Measurements from ENCODE around the gene GSTO1.

GSTO1 gene

GRCh38 chr10:104234934-104235333, 19.8 kb upstream of the GSTO1 start:
- no peaks in the 10 kb centered on the region for H3K9me3 ChIP-seq (ENCODE audit: control insufficient read depth, insufficient read depth, low read depth, low read length)
- no peaks in the 10 kb centered on the region for H3K4me1 ChIP-seq (ENCODE audit: control insufficient read depth, insufficient read depth, low read length)
- ChIA-PET POLR2A (no interaction called here), CTCF (interaction anchor here (1.0 to 1.2 kb wide), 2 partner anchors 20 to 33 kb away, joined by 4 to 5 read pairs; partner anchors contain the start of gene GSTO1)
- H3K27ac ChIP-seq (ENCODE audit: extremely low read depth, low read depth, low read length) = no peak overlapping the region
- no peaks in the 10 kb centered on the region for H3K36me3 ChIP-seq (ENCODE audit: control insufficient read depth in 2 of 2, insufficient read depth in 1 of 2, low read length in 2 of 2)
- no peak overlapping the region for H3K4me3 ChIP-seq (ENCODE audit: low read depth, low read length)
- TF ChIP-seq ZNF24 (tag by site-specific recombination; IDR thresholded peaks at IDR 0.05) = 0 out of 2 replicates have a peak, but pooled peaks have one; percentile 19
- no peak for TF ChIP-seq TRIM28 (IDR thresholded peaks at IDR 0.05; ENCODE audit: borderline replicate concordance, low read length)
- TF ChIP-seq ZNF423 (tag by site-specific recombination; IDR thresholded peaks at IDR 0.05) = no peak
- peak; percentile 78 for TF ChIP-seq ZNF529 (tag by site-specific recombination; IDR thresholded peaks at IDR 0.05; ENCODE audit: insufficient replicate concordance)
- peak; percentile 97 for TF ChIP-seq SETDB1 (IDR thresholded peaks at IDR 0.05; ENCODE audit: insufficient read length, low read length)
- no peak for TF ChIP-seq EGR2 (tag by site-specific recombination; IDR thresholded peaks at IDR 0.05; ENCODE audit: low read depth)
- TF ChIP-seq ZNF549 (tag by site-specific recombination; IDR thresholded peaks at IDR 0.05) = peak; percentile 67; the same call in 1 of the 2 replicates
- peak; percentile 61 for TF ChIP-seq ZNF26 (tag by site-specific recombination; IDR thresholded peaks at IDR 0.05)
- TF ChIP-seq WT1 (tag by site-specific recombination; IDR thresholded peaks at IDR 0.05) = no peak
- no peak for TF ChIP-seq PRDM4 (tag by site-specific recombination; IDR thresholded peaks at IDR 0.05)
- 0 out of 2 replicates have a peak, but pooled peaks have one; percentile 64 for TF ChIP-seq ZNF626 (tag by site-specific recombination; IDR thresholded peaks at IDR 0.05)
- TF ChIP-seq SCRT1 (tag by site-specific recombination; IDR thresholded peaks at IDR 0.05; ENCODE audit: borderline replicate concordance) = no peak
- no peak for TF ChIP-seq REPIN1 (tag by site-specific recombination; IDR thresholded peaks at IDR 0.05; ENCODE audit: low read depth)
- TF ChIP-seq ZNF138 (tag by site-specific recombination; IDR thresholded peaks at IDR 0.05; ENCODE audit: borderline replicate concordance) = no peak
- TF ChIP-seq ZNF544 (tag by site-specific recombination; IDR thresholded peaks at IDR 0.05) = no peak
- TF ChIP-seq ZNF274 (IDR thresholded peaks at IDR 0.05; ENCODE audit: low read length) = no peak
- TF ChIP-seq ZNF274 (tag by site-specific recombination; IDR thresholded peaks at IDR 0.05; ENCODE audit: borderline replicate concordance) = no peak
- TF ChIP-seq ZNF639 (tag by site-specific recombination; IDR thresholded peaks at IDR 0.05) = 0 out of 2 replicates have a peak, but pooled peaks have one; percentile 34
- no peak for TF ChIP-seq ZNF645 (tag by site-specific recombination; IDR thresholded peaks at IDR 0.05)

- CTCF ChIA-PET = interaction anchor here (1.0 to 1.2 kb wide), 2 partner anchors 19 to 32 kb away, joined by 4 to 5 read pairs; partner anchors contain the start of gene GSTO1
- Histone ChIP-seq H3K4me3 (ENCODE audit: low read depth, low read length) (no peak overlapping the region), H3K27ac (ENCODE audit: extremely low read depth, low read depth, low read length) (no peak overlapping the region), H3K36me3 (ENCODE audit: control insufficient read depth in 2 of 2, insufficient read depth in 1 of 2, low read length in 2 of 2) (no peaks in the 10 kb centered on the region), H3K4me1 (ENCODE audit: control insufficient read depth, insufficient read depth, low read length) (no peaks in the 10 kb centered on the region), H3K9me3 (ENCODE audit: control insufficient read depth, insufficient read depth, low read depth, low read length) (no peaks in the 10 kb centered on the region)
- POLR2A ChIA-PET = no interaction called here
- TF ChIP-seq MZF1 (tag by site-specific recombination; IDR thresholded peaks at IDR 0.05; ENCODE audit: borderline replicate concordance) (no peak), ZNF549 (tag by site-specific recombination; IDR thresholded peaks at IDR 0.05) (peak; percentile 95)
Observed at GRCh38 chr10:104235801-104236200, 18.9 kb upstream of the GSTO1 start.
